Caki2 (cell line): ENCODE measurements around the gene OPA1. TPM values are rescaled to one million over a fixed set of nuclear protein-coding genes. Genes with fewer than 3 reads are reported as not detected.
A peak's percentile ranks its signal among the peaks of the same experiment; 100 is the strongest.

Experiments
- DNase-seq: peaks from one replicate; pipeline ENCODE4 v3.0.0-alpha.2; 2015; ENCODE audit warnings: low read depth
- in situ Hi-C: cut with HindIII; loops from 2 replicates; pipeline ENCODE4 v1.10.0; 2016; ENCODE audit warnings: low sequenced_read_pairs, low pct_unique_long_range_greater_than_20kb, mixed read lengths
- total RNA-seq: library from RNA; depleted of rRNA; stranded (reverse); fragments of >200 nt; shearing (Covaris generic); gene quantifications from 2 replicates; pipeline ENCODE4 v1.2.3, GENCODE V29; 2014; ENCODE audit warnings: low replicate concordance

The OPA1 gene
- total RNA-seq, 1 experiment from 2014 or later = 25.0 TPM

DNA sequence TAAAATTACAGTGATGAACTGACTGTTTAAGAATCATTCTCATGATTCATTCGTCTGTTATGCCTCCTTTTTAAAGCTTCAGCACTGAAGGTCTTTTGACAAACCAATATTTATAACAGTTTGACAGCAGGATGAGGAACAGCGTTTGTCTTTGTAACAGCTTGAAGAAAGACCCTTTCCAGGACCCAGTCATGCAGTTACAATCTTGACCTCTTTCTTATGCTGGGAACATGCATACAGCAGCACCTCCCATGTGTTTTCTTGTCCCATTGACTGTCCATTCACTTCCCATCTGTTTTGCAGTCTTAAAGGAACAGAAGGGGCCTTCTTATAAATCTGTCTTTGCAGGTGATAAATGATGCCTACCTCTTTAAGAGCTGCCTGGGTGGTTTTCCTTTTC lies 87.2 kb downstream of the OPA1 start:
- in situ Hi-C loops = no loop called here
- DNase-seq = no peak

- no peak for DNase-seq
- in situ Hi-C loops = no loop called here
Observed at GRCh38 chr3:193681631-193682030, 88.6 kb downstream of the OPA1 start.

DNA sequence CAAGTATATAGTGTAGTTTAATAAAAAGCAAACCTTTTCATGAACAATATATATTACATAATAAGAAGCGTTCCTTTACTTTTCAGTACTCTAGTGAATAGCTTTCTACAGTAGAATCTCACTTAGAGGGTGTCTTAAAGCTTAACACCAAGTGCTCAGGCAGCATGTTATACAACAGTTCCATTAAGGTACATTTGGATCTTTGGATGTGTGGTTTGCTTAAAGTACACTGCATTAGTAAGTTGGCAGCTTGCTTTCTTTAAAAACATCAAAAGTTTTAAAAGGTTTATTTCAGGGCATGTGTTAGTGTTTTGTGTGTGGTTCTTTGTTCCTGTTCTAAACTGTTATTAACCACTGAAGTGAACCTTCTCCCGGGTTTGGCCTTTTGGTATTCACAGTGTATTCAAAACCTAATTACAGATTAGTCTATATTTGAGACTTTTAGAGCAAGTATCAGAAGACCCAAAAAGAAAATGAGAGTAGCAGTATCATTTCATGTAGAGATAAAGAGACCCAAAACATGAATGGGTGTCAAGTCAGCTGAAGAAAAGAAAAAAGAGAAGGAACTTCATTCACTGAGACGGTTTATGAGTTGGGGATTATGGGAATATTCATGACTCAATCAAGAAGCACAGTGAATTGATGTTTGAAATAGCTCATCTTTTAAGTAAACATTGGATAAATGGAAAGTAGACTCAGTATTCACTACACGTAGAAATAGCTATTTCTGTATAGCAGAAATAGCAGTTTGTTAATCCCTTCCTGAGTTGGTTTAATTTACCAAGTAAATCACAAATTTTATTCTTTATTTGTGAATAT lies 93.9 kb downstream of the OPA1 start:
- no peak for DNase-seq

GRCh38 chr3:193688834-193689714 lies 96.1 kb downstream of the OPA1 start:
- in situ Hi-C loops = no loop called here
- peak; percentile 79 for DNase-seq

More for the DNA sequence above, 93.9 kb downstream of the OPA1 start:
- in situ Hi-C loops = no loop called here

DNA sequence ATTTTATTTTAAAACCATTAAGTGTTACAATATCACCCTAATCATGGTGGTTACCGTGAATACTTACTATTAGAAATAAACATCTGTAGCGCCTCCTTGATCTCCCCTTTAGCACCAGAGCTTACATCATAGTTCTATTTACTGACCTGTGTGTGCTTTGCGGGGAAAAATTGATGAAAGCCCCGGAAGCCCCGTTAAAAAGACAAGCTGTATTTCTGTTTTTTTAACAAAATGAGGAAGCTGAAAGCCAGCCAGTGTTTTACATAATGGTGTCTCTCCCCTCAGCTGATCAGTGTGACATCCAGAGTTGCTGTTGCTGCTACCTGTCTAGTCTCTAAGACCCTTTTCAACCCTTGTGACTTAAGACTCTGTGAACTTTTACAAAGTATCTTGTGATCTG lies 100.8 kb downstream of the OPA1 start:
- no peak for DNase-seq

DNA sequence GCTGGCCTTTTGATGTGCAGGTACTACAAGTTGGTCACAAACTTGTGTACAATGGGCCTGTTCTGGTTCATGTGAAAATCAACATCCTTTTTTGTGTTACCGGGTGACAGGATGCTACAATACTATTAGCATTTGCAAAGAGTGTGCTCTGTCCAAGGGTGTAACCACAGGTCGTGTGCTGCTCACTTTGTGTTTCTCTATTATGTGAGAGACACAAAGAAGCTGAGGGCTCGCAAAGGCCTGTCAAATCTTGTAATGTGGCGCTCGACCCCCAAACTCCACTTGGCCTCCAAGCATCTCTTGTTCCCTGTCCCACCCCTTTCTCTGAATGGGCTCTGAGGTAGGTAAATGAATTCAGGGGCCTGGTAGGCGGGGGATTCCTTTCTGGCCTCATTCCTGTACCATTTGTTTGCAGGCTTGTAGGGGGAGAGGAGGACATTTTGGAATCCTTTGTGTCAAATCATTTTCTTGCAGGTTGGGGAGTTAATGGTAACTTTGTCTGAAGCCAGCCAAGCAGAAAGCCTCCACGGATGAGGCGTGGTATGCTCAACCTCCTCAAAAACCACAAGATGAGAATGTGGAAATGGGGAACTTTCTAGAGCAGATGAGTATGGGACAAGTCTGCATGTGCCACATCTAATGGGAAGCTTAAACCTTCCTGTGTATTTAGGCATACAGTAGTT lies 109.1 kb downstream of the OPA1 start:
- DNase-seq = peak; percentile 46
- in situ Hi-C loops = no loop called here

More for the DNA sequence above, 100.8 kb downstream of the OPA1 start:
- in situ Hi-C loops = no loop called here

DNA sequence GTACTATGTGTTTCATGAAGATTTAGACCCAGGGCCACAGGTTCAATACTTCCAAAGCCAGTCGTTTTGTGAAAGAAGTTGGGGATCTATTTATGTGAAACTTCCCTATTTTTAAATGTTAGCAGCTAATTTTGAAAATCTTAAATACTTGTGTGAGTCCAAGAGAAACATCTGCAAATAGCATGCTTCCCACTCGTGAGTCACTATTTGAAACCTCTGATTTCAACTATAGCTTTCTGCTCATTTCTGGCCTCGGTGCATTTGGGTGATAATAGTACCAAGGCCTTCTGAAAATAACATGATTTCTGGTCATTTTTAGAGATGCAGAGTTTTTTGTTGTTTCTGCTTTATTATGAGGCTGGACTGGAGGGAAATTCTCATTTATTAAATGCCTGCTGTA lies 110.0 kb downstream of the OPA1 start:
- in situ Hi-C loops = no loop called here

GRCh38 chr3:193704431-193704830 lies 111.4 kb downstream of the OPA1 start:
- in situ Hi-C loops = no loop called here
- DNase-seq = no peak

More for the DNA sequence above, 110.0 kb downstream of the OPA1 start:
- no peak for DNase-seq

DNA sequence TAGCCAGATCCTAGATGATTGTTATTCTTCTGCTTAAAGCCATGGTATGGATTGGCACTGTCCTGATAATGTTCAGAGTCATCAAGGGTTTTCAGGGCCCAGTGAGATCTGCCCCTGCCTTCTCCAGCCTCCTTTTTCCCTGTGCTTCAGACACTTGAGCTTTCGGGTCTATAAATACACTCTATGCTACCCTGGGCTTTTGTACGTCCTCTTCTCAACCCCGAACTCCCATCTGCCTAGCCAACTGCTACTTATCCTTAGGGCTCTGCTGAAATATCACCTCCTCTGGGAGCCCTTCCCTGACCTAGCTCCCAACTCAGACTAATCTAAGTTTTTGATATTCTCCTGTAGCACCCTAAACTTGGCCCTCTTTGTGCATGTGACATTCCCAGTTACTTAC lies 115.3 kb downstream of the OPA1 start:
- no peak for DNase-seq
- in situ Hi-C loops = no loop called here

GRCh38 chr3:193710286-193711165 lies 117.5 kb downstream of the OPA1 start:
- DNase-seq = no peak
- in situ Hi-C loops = no loop called here

GRCh38 chr3:193711166-193711485 lies 118.1 kb downstream of the OPA1 start:
- DNase-seq = no peak
- in situ Hi-C loops = no loop called here

DNA sequence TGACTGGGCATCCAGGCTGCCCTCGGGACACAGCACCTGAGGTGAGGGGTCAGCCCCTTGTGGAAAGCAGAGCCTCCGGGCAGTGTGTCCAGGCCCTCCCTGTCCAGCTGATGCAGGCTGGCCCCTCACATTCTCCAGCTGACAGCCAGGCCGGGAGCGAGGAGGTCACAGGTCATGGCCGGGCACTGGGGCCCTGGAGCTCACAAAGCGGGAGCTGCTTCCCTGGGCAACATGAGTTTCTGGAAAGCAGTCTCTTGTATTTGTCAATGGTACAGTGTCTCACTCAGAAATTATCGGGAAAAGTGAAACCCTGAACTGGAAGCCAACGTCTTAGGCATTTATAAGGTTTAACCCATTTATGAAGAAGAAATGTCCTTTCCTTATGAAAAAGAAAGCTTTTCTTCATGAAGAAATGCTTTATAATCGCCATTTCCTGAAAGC lies 118.5 kb downstream of the OPA1 start:
- no peak for DNase-seq
- in situ Hi-C loops = no loop called here

DNA sequence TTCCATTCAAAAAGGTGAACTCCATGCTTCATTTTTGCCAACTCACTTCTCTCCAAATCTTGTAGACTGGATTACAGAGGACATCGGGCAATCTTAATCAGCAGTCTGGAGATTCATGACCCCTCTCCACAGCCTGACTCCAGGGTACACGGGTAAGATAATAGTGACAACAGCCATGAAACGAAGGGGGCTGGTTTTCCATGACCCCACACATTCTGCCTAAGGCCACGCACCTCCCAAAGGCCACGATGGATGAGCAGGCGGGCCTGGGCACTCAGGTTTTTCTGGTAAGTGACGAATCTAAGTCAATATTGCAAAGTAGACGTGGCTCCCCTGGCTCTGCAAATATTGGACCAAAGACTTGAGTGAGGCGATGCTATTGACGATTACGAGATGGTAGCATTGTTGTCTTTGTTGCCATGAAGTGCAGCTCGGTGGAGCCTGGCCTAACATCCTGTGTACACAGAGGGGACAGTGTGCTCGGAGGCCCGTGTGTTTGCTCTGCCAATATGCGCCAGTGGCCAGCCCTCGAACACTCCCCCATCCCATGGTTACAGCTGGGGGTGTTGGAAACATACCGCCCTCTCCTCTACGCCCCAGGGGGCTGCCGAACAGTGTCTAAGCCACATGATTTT lies 119.1 kb downstream of the OPA1 start:
- in situ Hi-C loops = no loop called here
- no peak for DNase-seq

- in situ Hi-C loops = no loop called here
- no peak for DNase-seq
Observed at GRCh38 chr3:193712938-193713337, 119.9 kb downstream of the OPA1 start.

GRCh38 chr3:193714523-193715137 lies 121.6 kb downstream of the OPA1 start:
- in situ Hi-C loops = no loop called here

DNA sequence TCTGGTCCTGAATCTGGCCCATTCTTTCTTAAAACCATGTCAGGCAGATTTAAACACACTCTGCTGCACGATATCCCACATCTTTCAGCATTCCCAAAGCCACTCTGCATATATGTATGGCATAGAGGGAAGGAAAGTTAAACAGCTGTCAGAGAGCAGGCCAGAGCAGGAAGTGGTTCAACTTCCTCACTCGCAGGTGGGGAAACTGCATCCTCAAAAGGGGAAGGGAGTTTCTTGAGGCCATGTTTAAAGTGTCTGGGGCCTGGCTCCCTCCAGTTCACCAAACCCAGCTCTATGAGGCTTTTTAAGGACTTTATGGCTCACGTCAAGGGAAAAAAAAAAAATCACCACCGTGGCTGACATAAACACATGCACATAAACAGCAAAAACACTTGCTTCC lies 123.1 kb downstream of the OPA1 start:
- in situ Hi-C loops = no loop called here
- no peak for DNase-seq

More at GRCh38 chr3:193714523-193715137, 121.6 kb downstream of the OPA1 start:
- DNase-seq = no peak

- in situ Hi-C loops = no loop called here
- DNase-seq = no peak
Observed at GRCh38 chr3:193719735-193720134, 126.7 kb downstream of the OPA1 start.
